ENCODE results near the gene TEDC1.

The TEDC1 gene

DNA sequence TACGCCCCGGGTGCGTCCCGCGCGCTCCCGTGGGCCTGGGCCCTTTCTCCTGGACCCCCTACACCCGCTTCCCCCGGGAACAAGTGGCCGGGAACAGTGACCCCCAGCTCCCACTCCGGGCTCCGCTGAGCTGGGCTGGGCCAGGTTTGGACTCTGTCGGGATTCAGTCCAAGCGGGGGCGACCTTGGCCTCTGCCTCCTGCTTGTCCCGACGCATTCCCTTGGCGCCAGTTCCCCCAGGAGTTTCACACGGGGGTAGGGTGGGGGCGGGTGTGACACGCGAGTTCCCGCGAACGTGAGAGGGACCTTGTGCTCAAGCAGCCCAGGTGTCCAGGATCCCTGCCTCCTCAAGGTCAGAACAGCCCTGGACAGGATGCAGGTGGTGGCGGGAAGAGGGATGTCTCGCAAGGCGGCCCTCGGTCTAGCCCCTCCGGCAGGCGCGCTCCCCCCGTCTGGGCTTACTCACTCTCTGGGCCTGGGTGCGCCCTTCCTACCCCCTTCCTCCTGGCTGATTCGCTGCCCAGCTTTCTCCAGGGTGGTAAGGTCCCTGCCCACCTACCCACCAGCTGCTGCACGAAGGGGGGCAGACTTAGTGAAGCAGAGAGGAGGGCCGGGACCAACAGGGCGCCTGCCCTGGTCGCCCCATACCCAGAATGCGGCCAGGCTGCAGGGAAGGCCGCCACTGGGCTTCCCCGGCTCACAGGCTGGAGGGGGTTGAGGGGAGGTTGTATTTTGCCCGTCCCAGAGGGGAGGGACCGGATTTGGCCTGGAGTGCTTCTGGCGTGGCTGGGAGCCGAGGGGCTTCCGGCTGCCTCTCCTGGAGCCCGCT is 15.6 kb upstream of the TEDC1 start:
- peak; percentile 21 for DNase-seq

DNA sequence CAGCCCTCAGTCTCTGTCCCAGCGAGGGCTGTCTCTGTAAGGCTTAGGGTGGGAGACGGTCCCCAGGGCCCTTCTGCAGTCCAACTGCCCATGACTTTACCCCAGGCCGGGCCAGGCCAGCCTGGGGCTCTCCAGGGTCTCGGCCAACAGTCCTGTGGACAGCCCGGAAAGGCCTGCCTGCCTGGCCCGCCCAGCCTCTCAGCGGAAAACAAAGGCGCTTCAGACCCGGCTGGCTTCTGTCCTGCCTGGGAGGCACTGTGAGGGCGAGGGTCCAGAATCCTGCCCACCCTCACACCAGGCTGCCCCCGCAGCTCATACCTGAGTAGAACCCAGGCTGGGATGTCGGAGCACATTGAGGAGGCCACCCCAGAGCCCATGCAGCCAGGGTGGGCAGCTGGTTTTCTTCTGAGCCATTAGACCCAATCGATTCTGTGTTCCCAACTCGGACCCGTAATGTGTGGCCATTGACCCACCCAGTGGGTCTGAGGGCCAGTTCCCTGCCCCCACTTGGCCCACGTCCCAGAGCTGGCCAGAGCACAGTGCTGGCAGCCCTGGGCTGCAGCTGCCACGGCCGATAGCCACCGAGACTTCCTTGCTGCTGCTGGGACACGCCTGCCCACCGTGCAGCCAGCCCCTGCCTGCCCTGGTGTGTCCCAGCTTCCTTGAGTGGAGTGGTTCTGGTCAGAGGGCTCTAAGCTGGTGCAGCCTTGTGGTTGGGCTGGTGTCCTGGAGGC is 14.8 kb upstream of the TEDC1 start:
- no peak for DNase-seq

DNA sequence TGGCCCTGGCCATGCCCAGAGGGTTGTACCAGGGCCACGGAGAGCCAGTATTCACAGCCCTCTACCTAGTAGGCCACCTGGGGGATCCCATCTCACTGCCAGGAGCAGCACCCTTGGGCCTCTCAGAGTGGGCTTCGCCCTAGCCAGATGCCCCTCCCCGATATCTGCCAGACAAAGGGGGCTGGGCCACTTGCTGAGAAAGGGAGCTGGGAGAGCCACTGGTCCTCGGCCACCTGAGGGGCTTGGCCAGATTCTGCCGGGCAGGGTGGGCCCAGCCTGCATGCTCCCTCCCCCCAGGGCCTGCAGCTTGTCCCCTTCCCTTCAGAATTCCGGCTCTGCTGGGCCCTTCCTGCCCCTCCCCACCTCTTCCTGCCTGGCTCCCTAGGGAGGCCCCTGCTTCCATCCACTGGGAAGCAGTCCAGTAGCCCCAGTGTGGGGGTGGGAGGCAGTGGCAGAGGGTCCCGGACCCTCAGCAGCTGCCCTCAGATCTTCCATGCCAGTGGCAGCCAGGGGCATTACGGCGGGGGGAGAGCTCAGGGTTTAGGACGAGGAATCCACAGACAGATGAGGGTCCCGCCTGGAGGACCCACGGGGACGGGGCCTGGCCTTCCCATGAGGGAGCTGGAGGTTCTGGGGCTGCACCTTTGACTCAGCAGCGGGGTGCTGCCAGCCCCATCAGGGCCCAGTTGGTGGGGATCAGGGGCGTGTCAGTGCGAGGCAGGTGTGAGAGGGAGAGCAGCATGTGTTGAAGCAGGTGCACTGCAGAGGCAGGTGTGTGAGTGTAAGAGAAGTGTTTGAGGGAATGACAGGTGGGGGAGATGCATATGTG is 14.0 kb upstream of the TEDC1 start:
- no peak for DNase-seq

DNA sequence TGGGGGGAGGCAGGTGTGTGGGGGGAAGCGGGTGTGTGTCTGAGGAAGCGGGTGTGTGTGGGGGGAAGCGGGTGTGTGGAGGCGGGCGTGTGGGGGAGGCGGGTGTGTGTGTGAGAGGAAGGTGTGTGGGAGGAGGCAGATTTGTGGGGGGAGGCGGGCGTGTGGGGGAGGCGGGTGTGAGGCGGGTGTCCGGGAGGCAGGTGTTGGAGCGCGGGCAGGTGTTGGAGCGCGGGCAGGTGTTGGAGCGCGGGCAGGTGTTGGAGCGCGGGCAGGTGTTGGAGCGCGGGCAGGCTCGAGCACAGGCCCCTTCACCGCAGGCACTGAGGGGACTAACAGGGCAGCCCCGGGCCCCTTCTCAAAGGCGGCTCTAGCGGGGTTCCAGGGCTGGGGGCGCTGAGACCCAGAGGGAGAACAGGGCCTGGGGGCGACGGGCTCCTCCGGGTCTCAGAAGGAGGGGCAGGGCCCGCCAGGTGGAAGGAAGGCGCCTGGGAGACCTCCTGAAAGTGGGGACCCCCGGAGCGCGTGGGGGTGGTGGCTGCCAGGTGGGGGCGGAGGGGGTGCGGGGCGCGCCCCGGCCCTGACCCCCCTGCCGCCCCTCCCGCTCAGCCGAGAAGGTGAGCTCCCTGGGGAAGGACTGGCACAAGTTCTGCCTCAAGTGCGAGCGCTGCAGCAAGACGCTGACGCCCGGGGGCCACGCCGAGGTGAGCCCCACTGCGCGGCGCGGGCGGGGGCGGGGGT is 13.2 kb upstream of the TEDC1 start:
- DNase-seq = peak; percentile 31

DNA sequence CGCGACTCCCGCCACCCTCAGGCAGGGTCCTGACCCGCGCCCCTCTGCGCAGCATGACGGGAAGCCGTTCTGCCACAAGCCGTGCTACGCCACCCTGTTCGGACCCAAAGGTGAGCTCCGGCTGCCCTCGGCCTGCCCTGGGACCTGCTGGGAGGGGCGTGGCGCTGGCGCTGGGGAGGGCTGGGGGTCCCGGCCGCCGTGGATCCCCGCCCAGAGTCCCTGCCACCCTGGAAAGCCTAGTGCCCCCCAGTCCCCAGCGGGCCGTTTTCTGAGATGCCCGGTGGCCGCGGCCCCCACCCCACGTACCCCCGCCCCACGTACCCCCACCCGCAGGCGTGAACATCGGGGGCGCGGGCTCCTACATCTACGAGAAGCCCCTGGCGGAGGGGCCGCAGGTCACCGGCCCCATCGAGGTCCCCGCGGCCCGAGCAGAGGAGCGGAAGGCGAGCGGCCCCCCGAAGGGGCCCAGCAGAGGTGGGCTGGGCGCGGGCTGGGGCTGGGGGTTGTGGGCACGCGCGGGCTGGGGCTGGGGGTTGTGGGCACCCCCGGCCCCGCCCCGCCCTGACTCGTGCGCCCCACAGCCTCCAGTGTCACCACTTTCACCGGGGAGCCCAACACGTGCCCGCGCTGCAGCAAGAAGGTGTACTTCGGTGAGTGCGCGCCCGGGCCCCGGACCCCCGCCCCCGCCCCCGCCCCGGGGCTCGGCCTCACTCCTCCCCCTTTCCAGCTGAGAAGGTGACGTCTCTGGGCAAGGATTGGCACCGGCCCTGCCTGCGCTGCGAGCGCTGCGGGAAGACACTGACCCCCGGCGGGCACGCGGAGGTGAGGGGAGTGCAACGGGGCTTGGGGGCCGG is 12.4 kb upstream of the TEDC1 start:
- no peak for DNase-seq

DNA sequence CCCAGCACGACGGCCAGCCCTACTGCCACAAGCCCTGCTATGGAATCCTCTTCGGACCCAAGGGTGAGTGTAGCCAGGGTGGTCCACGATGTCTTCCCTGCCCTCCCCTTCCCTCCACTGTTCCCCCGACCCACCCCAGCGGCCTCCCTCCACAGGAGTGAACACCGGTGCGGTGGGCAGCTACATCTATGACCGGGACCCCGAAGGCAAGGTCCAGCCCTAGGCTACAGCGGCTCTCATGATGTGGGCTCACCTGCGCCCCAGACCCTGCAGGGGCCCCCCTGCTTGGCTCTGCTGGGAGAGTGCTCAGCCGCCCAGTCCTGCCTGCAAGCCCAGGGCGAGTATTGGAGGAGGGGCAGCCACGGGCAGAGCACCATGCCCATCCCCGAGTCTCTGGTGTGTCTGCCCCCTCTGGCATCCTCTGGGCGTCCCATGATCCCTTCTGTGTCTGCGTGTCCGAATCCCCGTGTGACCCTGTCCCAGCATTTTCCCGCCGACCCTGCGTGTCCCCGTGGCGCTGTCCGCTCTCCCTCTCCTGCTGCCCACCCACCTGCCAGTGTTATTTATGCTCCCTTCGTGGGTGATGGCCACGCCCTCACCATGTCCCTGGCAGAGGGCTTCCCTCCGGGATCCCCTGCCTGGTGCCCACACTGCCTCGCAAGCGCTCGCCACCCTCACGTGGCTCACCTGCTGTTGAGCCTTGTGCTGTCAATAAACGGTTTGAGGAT is 11.5 kb upstream of the TEDC1 start:
- DNase-seq = peak; percentile 17

DNA sequence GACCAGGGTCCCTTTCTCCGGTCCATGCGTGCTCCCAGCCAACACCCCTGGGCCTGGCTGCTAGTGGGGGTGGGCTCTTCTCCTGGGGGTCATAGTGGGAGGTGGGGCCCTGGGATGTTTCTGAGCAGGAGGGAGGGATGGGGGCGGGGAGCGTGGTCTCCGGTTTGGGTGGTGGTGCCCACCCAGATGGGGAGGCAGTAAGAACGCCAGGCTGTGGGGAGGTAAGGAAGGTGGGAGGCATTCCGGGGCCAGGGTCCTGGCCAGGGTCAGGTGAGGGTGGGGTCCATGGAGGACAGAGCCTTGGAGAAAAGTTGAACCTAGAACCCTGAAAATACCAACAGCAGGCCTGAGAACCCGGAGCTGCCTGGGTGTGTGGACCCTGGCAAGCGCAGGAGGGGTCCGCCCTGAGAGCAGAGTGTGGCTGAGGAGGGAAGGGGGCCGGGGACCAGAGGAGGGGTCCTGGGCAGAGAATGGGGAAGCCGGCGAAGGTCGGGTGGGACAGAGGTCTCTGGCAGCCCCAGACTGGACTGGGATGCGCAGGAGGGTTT is 10.8 kb upstream of the TEDC1 start:
- no peak for DNase-seq

DNA sequence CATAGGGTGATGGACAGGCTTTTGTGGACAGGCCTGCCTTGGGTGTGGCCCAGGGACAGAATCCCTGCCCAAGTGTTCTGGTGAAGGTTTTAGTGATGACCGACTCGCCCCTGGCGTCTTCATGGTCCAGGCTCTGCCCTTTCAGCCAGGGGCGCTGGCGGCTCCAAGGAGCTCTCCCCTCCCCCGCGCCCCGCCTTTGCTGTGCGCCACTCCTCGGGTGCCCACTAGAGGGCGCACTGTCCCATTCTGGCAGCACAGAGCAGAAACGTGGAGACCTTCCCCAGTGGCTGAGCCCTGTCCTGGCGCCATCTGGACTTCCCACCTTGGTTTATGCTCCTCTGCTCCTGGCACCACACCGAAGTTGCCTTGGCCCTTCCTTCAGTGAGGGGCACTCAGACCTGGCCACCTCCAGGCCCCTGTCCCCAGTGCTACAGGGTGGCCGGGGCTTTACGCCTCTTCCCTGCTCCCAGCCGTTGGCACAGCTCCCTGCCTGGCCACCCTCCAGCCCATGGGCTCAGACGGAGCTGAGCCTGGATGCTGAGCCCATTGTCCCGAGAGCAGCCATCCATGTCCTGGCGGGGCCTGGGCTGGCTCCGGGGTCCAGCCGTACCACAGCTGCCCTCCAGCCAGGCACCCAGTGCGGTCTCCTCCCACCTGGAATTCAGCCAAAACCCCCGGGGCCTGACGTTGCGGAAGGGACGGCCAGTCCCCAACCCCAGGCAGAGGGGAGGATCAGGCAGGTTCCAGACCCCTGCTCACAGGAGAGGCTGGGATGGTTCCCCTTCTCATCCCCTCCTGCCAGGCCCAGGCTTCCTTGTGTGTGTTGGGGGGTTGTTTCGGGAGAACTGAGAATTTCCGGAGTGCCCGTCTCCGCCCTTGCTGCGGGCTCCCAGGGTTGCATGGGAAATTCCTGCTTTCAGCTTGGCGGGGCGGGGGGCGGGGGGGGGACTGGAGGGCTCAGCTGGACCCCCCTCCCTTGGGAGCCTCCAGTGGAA is 9.9 kb upstream of the TEDC1 start:
- DNase-seq = peak; percentile 86

DNA sequence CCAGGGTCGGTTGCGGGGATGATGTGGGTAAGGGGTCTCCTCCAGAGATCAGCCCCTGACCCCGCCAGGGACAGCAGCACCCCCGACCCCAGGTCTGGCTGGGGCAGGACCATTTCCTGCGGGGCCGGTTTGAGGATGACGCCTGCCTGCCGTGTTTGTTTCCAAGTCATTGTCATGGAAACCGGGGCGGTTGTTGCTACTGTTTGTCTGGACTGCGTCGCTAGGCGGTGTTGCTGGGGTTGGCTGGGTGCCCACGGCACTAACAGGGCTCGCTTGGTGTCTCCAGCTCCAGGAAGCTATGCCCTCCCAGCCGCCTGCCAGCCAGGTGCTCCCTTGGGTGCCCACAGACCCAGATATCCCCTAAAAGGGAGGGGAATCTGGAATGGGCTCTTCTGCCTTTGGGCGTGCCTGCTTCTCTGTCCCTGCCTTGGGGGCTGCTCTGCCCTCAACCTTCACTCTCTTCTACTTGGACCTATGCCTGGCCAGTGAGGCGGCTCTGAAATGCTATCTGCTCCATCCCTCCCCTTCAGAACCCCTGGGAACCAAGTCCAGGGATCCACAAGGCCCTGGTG is 9.1 kb upstream of the TEDC1 start:
- DNase-seq = peak; percentile 96

DNA sequence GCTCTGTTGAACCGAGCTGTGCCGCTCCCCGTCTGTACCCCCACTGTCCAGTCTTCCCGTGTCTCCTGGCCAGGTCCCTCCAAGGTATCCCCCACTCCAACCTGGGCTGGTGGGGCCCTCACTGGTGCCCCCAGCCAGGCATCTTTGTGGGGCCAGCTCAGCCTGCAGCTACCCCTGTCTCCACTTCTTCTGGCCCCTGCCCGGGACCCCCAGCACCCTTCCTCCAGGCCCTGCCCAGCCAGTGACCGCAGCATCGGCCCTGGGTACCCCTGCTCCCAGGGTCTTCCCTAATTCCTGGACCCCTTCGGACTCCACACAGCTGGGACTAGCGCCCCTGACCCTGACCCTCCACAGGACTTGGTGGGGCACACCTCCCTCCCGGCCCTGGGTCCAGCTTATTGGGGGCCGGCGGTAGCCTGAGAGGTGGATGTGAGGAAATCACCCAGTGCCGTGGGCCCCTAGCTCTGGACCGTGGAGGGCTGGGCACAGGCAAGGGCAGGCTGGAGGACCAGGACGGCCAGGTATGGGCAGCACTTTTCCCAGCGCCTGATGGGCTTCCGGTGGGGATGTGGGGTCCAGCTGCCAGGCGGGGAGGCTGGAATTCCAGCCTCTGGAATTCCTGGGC is 8.4 kb upstream of the TEDC1 start:
- no peak for DNase-seq

DNA sequence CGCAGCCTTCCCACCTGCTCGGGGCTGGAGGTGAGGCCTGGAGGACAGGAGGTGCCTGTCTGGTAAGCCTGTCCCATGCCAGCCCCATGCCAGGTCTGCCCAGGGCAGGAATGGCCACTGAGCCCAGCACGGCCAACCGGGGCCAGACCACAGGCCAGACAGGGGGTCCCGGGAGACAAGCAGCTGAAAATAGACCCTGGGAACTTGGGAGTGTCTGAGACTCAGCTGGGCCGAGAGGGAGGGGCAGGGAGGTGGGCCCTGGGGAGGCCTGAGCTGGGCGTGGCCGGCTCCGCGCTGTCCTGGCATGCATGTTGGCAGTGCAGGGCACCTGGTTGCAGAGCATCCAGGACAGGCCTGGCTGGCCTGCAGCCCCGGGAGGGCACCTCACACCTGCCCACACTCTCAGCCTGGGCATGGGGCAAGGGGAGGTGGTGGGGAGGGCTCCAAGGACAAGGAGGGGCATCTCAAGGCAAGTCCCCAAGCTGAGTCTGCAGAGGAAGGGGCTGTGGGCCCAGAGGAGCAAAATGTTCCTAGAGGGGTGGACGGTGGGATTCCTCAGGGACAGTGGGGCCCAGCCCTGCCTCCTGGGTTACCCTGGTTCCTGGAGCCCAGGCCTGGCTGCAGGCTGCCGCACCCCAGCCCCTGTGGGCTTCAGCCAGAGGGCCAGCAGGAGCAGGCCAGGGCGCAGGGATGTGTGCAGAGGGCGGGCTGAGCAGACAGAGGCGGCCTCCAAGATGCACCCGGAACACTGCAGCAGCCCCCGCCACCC is 7.6 kb upstream of the TEDC1 start:
- DNase-seq = no peak

DNA sequence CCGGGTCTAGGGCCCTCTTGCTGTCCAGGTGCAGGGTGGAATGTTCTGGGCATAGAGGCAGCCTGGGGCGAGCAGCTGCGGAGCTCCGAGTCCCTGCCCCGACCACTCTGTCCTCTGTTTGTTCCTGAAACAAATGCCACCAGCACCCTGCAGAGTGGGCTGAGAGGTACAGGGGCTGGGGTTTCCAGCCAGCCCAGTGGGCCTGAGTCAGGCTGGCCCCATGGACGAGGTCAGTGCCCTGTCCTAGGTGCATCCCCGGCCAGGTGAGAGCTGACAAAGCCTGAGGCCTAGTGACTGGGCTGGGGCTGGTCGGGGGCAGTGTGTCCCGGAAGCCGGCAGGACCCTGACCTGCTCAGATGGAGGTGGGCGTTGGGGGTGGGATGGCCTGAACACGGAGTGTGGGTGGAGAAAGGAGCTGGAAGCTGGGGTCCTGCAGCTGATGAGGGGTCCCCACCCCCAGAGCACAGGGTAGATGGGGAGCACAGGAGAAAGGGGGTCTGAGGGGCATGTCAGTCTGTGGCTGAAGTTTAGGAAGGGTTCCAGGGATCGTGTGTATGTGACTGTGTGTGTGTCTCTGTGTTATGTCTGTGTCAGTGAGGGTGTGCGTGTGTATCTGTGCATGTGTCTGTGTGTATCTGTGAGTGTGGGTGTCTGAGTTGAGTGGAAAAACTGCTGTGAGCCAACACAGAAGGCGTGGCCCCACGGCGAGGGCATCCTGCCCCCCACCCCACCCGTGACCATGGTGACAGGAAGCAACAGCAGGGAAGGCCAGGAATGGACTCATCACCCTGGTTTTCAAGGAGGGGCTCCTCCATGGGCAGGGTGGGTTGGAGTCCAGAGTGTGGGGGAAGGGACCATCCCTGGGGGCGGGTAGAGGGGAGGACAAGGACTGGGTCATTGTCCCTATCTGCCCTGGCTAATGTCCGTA is 6.7 kb upstream of the TEDC1 start:
- no peak for DNase-seq

DNA sequence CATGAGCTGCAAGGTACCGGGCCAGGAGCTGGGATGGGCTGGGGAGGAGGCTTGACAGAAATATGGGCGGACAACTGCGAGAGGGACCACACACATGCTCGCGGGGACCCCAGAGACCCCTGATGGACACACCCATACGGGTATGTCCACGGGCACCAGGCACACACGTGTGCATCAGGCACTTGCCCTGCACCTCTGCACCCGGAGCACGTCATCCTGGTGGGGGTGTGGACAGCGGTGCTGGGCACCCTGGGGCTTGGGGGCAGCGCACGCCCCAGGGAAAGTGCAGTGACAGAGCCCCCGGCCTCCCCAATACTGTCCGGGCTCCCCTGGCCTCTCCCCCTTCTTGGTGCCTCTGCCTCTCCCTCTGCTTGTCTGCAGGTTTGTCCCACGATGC is 6.1 kb upstream of the TEDC1 start:
- DNase-seq = no peak

DNA sequence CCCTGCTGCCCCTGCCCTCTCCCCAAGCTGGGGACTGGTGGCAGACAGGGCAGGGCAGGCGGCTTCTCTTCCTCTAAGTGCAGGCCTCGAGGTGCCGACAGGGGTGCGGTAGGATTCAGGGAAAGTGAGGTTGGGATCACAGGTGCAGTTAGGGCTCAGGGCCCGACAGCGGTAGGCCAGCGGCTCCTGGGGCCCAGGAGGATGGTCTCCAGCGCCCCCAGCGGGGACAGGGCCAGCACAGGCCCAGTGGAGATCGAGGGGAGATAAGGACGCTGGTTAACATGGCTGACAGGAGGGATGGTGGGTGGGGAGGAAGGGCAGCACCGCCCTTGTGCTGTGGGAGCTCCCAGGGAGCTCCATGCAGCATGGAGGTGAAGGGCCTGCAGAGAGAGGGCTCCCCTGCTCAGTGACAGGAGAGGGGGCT is 5.3 kb upstream of the TEDC1 start:
- no peak for DNase-seq

DNA sequence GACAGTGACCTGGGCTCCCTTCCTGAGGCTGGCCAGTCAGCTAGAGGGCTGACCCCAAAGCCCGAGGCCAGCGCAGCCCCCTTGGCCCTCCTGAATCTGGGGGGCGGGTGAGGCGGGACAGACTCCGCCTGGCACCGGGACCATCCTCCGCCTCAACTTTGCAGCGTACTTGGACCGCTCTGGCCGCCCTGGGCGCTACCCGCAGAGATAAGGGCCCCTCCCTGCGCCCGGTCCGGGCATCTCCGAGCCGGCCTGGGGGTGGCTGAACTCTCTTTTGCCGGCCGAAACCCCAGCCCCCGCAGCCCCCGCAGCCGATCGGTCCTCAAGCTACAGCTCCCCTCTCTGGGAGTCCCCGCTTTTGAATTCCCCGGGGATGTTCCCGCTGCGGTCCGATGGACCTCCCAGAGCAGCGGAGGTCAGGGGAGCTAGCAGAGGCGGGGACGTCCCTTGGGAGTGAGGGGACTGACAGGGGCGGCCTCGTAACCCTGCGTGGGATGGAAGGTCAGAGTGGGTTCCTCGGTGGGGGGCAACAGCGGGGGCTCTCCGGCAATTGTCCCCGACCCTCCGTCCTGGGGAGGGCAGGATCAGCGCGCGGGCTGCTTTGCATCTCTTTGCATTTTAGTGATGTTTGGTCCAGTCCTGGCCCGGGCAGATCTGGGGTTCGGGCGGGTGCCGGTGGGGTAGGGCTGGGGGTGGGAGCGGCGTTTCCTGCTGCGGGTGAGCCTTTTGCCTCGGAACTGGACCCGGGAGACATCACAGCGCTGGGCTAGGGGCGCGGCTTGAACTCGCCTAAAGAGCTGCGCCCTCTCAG is 4.7 kb upstream of the TEDC1 start, which contains the start of gene CRIP1:
CRIP1 (plus strand) TSS at position 724 of the 811 bp plus-strand sequence. CDS start 374 bp downstream, outside the sequence.
- no peak for DNase-seq

Measured in NCI-H345 (cell line).